ENCODE data around the gene FOLR1. TPM values are rescaled to one million over a fixed set of nuclear protein-coding genes. Genes with fewer than 3 reads are reported as not detected.

Gene FOLR1
- total and polyA plus RNA-seq, 9 of the 15 experiments (the other 6 are each of a cell fraction or from before 2014, with no cell fraction given) = 0.22 to 2.3 (median 1.0) TPM

- FAIRE-seq = no peak
- WGBS (ENCODE audit: insufficient coverage, low coverage, missing lambda C conversion rate) = 70% methylated on average over 35 of the region's 44 CpGs
- H3K9me3 ChIP-seq (replicated peaks; ENCODE audit: control insufficient read depth, insufficient read depth, low read depth, low read length) = no peaks in the 10 kb centered on the region
Observed at GRCh38 chr11:72240461-72241290, 48.7 kb downstream of the FOLR1 start.

More at GRCh38 chr11:72240461-72241290, 48.7 kb downstream of the FOLR1 start:
- H2AFZ ChIP-seq (ENCODE audit: low read depth, low read length) = no peak overlapping the region
- ATAC-seq (no peak), DNase-seq (ENCODE audit: extremely low read depth in 1 of 4, low spot score in 3 of 4) (no peak)
- H3K4me3 ChIP-seq = no peak overlapping the region
- H4K20me1 ChIP-seq (replicated peaks; ENCODE audit: control insufficient read depth, insufficient read depth, low read length) = no peaks in the 10 kb centered on the region
- CTCF ChIA-PET (ENCODE audit: low intra/inter-chr PET ratio) = interaction anchor here (0.5 kb wide), 1 partner anchor 33 kb away, joined by 4 read pairs; no protein-coding TSS in a partner anchor
- no peak overlapping the region for H3K4me2 ChIP-seq (ENCODE audit: insufficient read depth, low read length)
- no TSS peak for BruUV-seq (replicated peaks)
- no peak overlapping the region for H3K9ac ChIP-seq (ENCODE audit: insufficient read depth in 1 of 2, low read depth in 2 of 2, low read length in 2 of 2)
- peak; percentile 52 for TF ChIP-seq POLR2G (IDR thresholded peaks at IDR 0.05; ENCODE audit: low read depth, low read length)
- TF ChIP-seq ZBTB33 (CRISPR knock-in tag; IDR thresholded peaks at IDR 0.05) = 0 out of 2 replicates have a peak, but pooled peaks have one; percentile 39
- TF ChIP-seq TFAP4 (CRISPR knock-in tag; IDR thresholded peaks at IDR 0.05; ENCODE audit: borderline replicate concordance) = no peak
- POLR2A ChIA-PET = interaction anchor here (0.5 to 1.3 kb wide), 3 partner anchors 11 to 174 kb away, joined by 3 to 5 read pairs (median 4); no protein-coding TSS in a partner anchor
- H3K36me3 ChIP-seq (ENCODE audit: control insufficient read depth, insufficient read depth, low read length) = peaks cover 30% of the 10 kb centered on the region
- H3K9me1 ChIP-seq (ENCODE audit: control insufficient read depth, insufficient read depth, low read length) = no peaks in the 10 kb centered on the region
- H3K79me2 ChIP-seq (ENCODE audit: control insufficient read depth, insufficient read depth, low read length) = no peaks in the 10 kb centered on the region
- intact Hi-C loops (cut with micrococcal nuclease) (no loop called here), in situ Hi-C loops (cut with MboI) (no loop called here)
- peaks cover 0 to 37% of the 10 kb centered on the region in 2 experiments; a peak in 2 of 5 replicates for H3K4me1 ChIP-seq (replicated peaks in 1 of 2; ENCODE audit: control insufficient read depth in 2 of 2, insufficient read depth in 2 of 2, low read length in 2 of 2)
- peaks cover 15% of the 10 kb centered on the region in 2 experiments for H3K27me3 ChIP-seq (ENCODE audit: control insufficient read depth in 2 of 2, insufficient read depth in 2 of 2, low read length in 2 of 2)
- no peak overlapping the region for H3K27ac ChIP-seq (ENCODE audit: extremely low read depth, low read depth, low read length)

Measured in K562 (cell line).